A549 (cell line): ENCODE data around the gene ST6GAL1. TPM values are rescaled to one million over a fixed set of nuclear protein-coding genes. Genes with fewer than 3 reads are reported as not detected.

Source experiments
- ATAC-seq, 2 experiments: fragments of 200-7000 bp in 1 of 2; fragments of >200 bp in 1 of 2; cut with Nextera tagmentation in 1 of 2; cut with Tn5 transposase in 1 of 2; 3 replicates each; pipeline versions ENCODE4 v1.8.0 to v1.9.1; 2018 to 2020; ENCODE audit warnings: mild to moderate bottlenecking in 1 of 2, moderate library complexity in 1 of 2
- CTCF ChIA-PET: fragments of 300-600 bp; sonication (Branson Sonifier 250); formaldehyde crosslinking; extraction: SDS; loops from one replicate; lab custom pipeline; 2021; ENCODE audit warnings: antibody characterized with exemption, inconsistent platforms; lab: Yijun Ruan, JAX
- POLR2A ChIA-PET: fragments of 350-600 bp; formaldehyde crosslinking; extraction: SDS; loops from one replicate; lab custom pipeline; 2021; ENCODE audit warnings: antibody characterized with exemption, inconsistent platforms; lab: Yijun Ruan, JAX
- DNase-seq, 2 experiments: peaks; one replicate each; pipeline versions ENCODE4 v3.0.0 to v3.0.0-alpha.2; 2011 to 2016; ENCODE audit warnings: low read depth in 1 of 2, low spot score in 1 of 2
- FAIRE-seq: peaks from 2 replicates; lab custom pipeline; 2011; peaks lifted over from hg19 to GRCh38; lab: Jason Lieb, UNC
- H3K27ac ChIP-seq, 2 experiments: fragments of >200 bp; sonication (Bioruptor Twin); formaldehyde crosslinking; 3 replicates each; pipeline ENCODE4 v1.5.1; 2016 to 2017
- H3K4me1 ChIP-seq: fragments of >200 bp; sonication (Bioruptor Twin); formaldehyde crosslinking; 3 replicates; pipeline ENCODE4 v1.6.1; 2016
- H3K4me2 ChIP-seq: fragments of >200 bp; sonication (Bioruptor Twin); formaldehyde crosslinking; 3 replicates; pipeline ENCODE4 v1.6.1; 2016
- H3K4me3 ChIP-seq: fragments of >200 bp; sonication (Bioruptor Twin); formaldehyde crosslinking; 3 replicates; pipeline ENCODE4 v1.5.1; 2016
- H3K9me3 ChIP-seq: fragments of >200 bp; sonication (Bioruptor Twin); formaldehyde crosslinking; 3 replicates; pipeline ENCODE4 v1.6.1; 2016
- CBX2 ChIP-seq: fragments of 200-600 bp; sonication (generic); IDR thresholded peaks from 2 replicates; pipeline ENCODE4 v1.6.1; 2016; ENCODE audit warnings: low read depth, mild to moderate bottlenecking, borderline replicate concordance
- CBX8 ChIP-seq: fragments of 200-600 bp; sonication (generic); IDR thresholded peaks from 2 replicates; pipeline ENCODE4 v1.6.1; 2016
- CEBPB ChIP-seq, 2 experiments: fragments of >200 bp in 1 of 2; sonication (Bioruptor Twin) in 1 of 2; formaldehyde crosslinking in 1 of 2; IDR thresholded peaks; 2 replicates each; pipeline ENCODE4 v1.6.1; 2012 to 2016
- CHD4 ChIP-seq: fragments of 200-600 bp; sonication (generic); IDR thresholded peaks from 2 replicates; pipeline ENCODE4 v1.6.1; 2016; ENCODE audit warnings: antibody characterized with exemption, mild to moderate bottlenecking, borderline replicate concordance
- EHF ChIP-seq: fragments of 250-450 bp; sonication (Bioruptor Pico); IDR thresholded peaks from 2 replicates; pipeline ENCODE4 v1.5.0; 2020; ENCODE audit warnings: mild to moderate bottlenecking
- ESRRA ChIP-seq: fragments of 150-350 bp; IDR thresholded peaks from 2 replicates; pipeline ENCODE4 v1.6.1; 2014; ENCODE audit warnings: mild to moderate bottlenecking, low read length, borderline replicate concordance
- GATA3 ChIP-seq: IDR thresholded peaks from 2 replicates; pipeline ENCODE4 v1.6.1; 2012; ENCODE audit warnings: borderline replicate concordance
- HOXA7 ChIP-seq: fragments of 250-450 bp; sonication (Bioruptor Pico); IDR thresholded peaks from 2 replicates; pipeline ENCODE4 v1.5.0; 2020; ENCODE audit warnings: mild to moderate bottlenecking, moderate library complexity
- HOXB5 ChIP-seq: fragments of 250-450 bp; sonication (Bioruptor Pico); IDR thresholded peaks from 2 replicates; pipeline ENCODE4 v1.5.0; 2020; ENCODE audit warnings: mild to moderate bottlenecking, moderate library complexity
- JUNB ChIP-seq: fragments of >200 bp; sonication (Bioruptor Twin); formaldehyde crosslinking; IDR thresholded peaks from 2 replicates; pipeline ENCODE4 v1.6.1; 2016
- KDM5A ChIP-seq: fragments of 200-600 bp; sonication (generic); IDR thresholded peaks from 2 replicates; pipeline ENCODE4 v1.6.1; 2016; ENCODE audit warnings: antibody characterized with exemption, mild to moderate bottlenecking
- MAZ ChIP-seq: fragments of 150-350 bp; IDR thresholded peaks from 2 replicates; pipeline ENCODE4 v1.6.1; 2014; ENCODE audit warnings: antibody characterized with exemption, low read depth, low read length, borderline replicate concordance
- NFE2L2 ChIP-seq: fragments of 150-350 bp; conservative IDR thresholded peaks from 2 replicates; pipeline ENCODE4 v1.6.1; 2014; ENCODE audit warnings: low read length
- NPAS2 ChIP-seq: fragments of 250-450 bp; sonication (Bioruptor Pico); IDR thresholded peaks from 2 replicates; pipeline ENCODE4 v1.8.0; 2022; ENCODE audit warnings: mild to moderate bottlenecking, moderate library complexity, borderline replicate concordance
- NR3C1 ChIP-seq: fragments of >200 bp; sonication (Bioruptor Twin); formaldehyde crosslinking; IDR thresholded peaks from 3 replicates; pipeline ENCODE4 v1.6.1; 2017
- POLR2AphosphoS2 ChIP-seq: conservative IDR thresholded peaks from 2 replicates; pipeline ENCODE4 v1.6.1; 2012; ENCODE audit warnings: low read length, improper control_type of control experiment, inconsistent platforms
- RAD21 ChIP-seq, 2 experiments: fragments of >200 bp in 1 of 2; sonication (Bioruptor Twin) in 1 of 2; formaldehyde crosslinking in 1 of 2; IDR thresholded peaks in 1 of 2; conservative IDR thresholded peaks in 1 of 2; 2 replicates in 1 of 2; 3 replicates in 1 of 2; pipeline ENCODE4 v1.6.1; 2012 to 2018; ENCODE audit warnings: inconsistent platforms in 1 of 2
- RCOR1 ChIP-seq: fragments of 150-350 bp; IDR thresholded peaks from 2 replicates; pipeline ENCODE4 v1.6.1; 2014; ENCODE audit warnings: antibody characterized with exemption, low read length, low read depth
- RFX5 ChIP-seq: fragments of 450-650 bp; IDR thresholded peaks from 2 replicates; pipeline ENCODE4 v1.7.1; 2014; ENCODE audit warnings: antibody characterized with exemption, mild to moderate bottlenecking, moderate library complexity
- SREBF2 ChIP-seq: fragments of 450-650 bp; IDR thresholded peaks from 2 replicates; pipeline ENCODE4 v1.6.1; 2014; ENCODE audit warnings: mild to moderate bottlenecking, moderate library complexity
- TFCP2L1 ChIP-seq: fragments of 250-450 bp; sonication (Bioruptor Pico); IDR thresholded peaks from 2 replicates; pipeline ENCODE4 v1.5.0; 2021; ENCODE audit warnings: mild to moderate bottlenecking
- TP53 ChIP-seq: fragments of 250-450 bp; sonication (Bioruptor Pico); IDR thresholded peaks from 2 replicates; pipeline ENCODE4 v1.5.0; 2021; ENCODE audit warnings: mild to moderate bottlenecking, moderate library complexity
- ZC3H11A ChIP-seq: fragments of 450-650 bp; IDR thresholded peaks from 2 replicates; pipeline ENCODE4 v1.6.1; 2014; ENCODE audit warnings: antibody characterized with exemption, mild to moderate bottlenecking
- ZNF302 ChIP-seq: fragments of 250-450 bp; sonication (Bioruptor Pico); IDR thresholded peaks from 2 replicates; pipeline ENCODE4 v1.9.0; 2021; ENCODE audit warnings: inconsistent platforms, mild to moderate bottlenecking, moderate library complexity
- WGBS: methylation state at CpG from one replicate; pipeline ENCODE4 v1.1.6; 2017; ENCODE audit errors: missing lambda C conversion rate; 5-methylcytosine and 5-hydroxymethylcytosine counted together
- polyA plus RNA-seq, 4 experiments: library from polyadenylated mRNA; depleted of rRNA in 3 of 4; stranded (reverse); fragments of >200 nt; fragmentation: RNase III in 1 of 4; extraction: RNeasy Plus Mini Kit Qiagen cat#74134 plus additional on column Dnase treatment in 1 of 4; gene quantifications; 2 replicates in 3 of 4; 3 replicates in 1 of 4; pipeline ENCODE4 v1.2.3, GENCODE V29; 2011 to 2017
- TF ChIP-seq, protein P1 (sequence below): fragments of 250-450 bp; sonication (Bioruptor Pico); IDR thresholded peaks from 2 replicates; pipeline ENCODE4 v1.5.0; 2020; ENCODE audit warnings: low read depth, mild to moderate bottlenecking, moderate library complexity
- TF ChIP-seq, protein P2 (sequence below): fragments of >200 bp; sonication (Bioruptor Twin); formaldehyde crosslinking; IDR thresholded peaks from 3 replicates; pipeline ENCODE4 v1.5.1; 2016
- TF ChIP-seq, protein P3 (sequence below): IDR thresholded peaks from 2 replicates; pipeline ENCODE4 v1.6.1; 2012
- TF ChIP-seq, protein P4 (sequence below): fragments of 200-600 bp; sonication (generic); IDR thresholded peaks from 2 replicates; pipeline ENCODE4 v1.6.1; 2016; ENCODE audit warnings: antibody characterized with exemption, mild to moderate bottlenecking, moderate library complexity
- TF ChIP-seq, protein P5 (sequence below): IDR thresholded peaks from 2 replicates; pipeline ENCODE4 v1.6.1; 2012; ENCODE audit warnings: low read depth, borderline replicate concordance

ST6GAL1 gene
- polyA plus RNA-seq, 2 of the 4 experiments (the other 2 are of a cell fraction), result 3.9 to 6.5 TPM

DNA sequence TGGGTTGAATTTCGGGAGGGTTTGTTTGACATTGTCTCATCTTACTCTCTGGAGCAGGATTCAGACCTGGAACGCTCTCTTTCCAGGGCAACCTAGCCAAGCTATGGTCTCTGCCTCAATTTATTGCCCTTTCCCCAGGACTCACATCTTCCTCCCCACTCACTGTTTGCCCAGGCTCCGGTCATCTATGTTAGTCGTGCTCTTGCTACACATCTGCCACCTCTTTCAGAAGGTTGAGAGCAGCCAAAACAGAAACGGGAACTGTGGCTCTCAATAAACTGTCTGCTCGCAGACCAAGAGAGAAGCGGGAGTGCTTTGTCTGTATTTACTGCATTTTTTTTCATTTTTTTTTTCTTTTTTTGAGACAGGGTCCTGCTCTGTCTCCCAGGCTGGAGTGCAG is 81.6 kb downstream of the ST6GAL1 start:
- TF ChIP-seq, protein P1, sequence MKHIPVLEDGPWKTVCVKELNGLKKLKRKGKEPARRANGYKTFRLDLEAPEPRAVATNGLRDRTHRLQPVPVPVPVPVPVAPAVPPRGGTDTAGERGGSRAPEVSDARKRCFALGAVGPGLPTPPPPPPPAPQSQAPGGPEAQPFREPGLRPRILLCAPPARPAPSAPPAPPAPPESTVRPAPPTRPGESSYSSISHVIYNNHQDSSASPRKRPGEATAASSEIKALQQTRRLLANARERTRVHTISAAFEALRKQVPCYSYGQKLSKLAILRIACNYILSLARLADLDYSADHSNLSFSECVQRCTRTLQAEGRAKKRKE, result no peak
- TF ChIP-seq NR3C1 (no peak), ZNF302 (no peak), TP53 (CRISPR knock-in tag) (no peak), EHF (CRISPR knock-in tag) (no peak), RCOR1 (no peak), HOXA7 (CRISPR knock-in tag) (no peak), KDM5A (no peak), ZC3H11A (no peak), GATA3 (no peak), CBX8 (no peak), MAZ (no peak), RAD21 (conservative IDR thresholded peaks at IDR 0.05 in 1 of 2, IDR thresholded peaks at IDR 0.05 in 1 of 2) (no peak), CBX2 (no peak), NFE2L2 (no peak), CHD4 (no peak), JUNB (no peak), SREBF2 (no peak)
- TF ChIP-seq, protein P2, sequence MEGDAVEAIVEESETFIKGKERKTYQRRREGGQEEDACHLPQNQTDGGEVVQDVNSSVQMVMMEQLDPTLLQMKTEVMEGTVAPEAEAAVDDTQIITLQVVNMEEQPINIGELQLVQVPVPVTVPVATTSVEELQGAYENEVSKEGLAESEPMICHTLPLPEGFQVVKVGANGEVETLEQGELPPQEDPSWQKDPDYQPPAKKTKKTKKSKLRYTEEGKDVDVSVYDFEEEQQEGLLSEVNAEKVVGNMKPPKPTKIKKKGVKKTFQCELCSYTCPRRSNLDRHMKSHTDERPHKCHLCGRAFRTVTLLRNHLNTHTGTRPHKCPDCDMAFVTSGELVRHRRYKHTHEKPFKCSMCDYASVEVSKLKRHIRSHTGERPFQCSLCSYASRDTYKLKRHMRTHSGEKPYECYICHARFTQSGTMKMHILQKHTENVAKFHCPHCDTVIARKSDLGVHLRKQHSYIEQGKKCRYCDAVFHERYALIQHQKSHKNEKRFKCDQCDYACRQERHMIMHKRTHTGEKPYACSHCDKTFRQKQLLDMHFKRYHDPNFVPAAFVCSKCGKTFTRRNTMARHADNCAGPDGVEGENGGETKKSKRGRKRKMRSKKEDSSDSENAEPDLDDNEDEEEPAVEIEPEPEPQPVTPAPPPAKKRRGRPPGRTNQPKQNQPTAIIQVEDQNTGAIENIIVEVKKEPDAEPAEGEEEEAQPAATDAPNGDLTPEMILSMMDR, result no peak
- TF ChIP-seq, protein P3, sequence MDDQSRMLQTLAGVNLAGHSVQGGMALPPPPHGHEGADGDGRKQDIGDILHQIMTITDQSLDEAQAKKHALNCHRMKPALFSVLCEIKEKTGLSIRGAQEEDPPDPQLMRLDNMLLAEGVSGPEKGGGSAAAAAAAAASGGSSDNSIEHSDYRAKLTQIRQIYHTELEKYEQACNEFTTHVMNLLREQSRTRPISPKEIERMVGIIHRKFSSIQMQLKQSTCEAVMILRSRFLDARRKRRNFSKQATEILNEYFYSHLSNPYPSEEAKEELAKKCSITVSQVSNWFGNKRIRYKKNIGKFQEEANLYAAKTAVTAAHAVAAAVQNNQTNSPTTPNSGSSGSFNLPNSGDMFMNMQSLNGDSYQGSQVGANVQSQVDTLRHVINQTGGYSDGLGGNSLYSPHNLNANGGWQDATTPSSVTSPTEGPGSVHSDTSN, result no peak
- H3K4me2 ChIP-seq, result no peak overlapping the region
- ChIA-PET CTCF (no interaction called here), POLR2A (no interaction called here)
- H3K27ac ChIP-seq, result no peak overlapping the region
- no peak for ATAC-seq
- no peak overlapping the region for H3K4me3 ChIP-seq
- FAIRE-seq, result no peak
- H3K9me3 ChIP-seq, result no peaks in the 10 kb centered on the region
- no peak for DNase-seq
- WGBS, result 89% methylated on average over 7 of the region's 7 CpGs
- H3K4me1 ChIP-seq, result no peaks in the 10 kb centered on the region

DNA sequence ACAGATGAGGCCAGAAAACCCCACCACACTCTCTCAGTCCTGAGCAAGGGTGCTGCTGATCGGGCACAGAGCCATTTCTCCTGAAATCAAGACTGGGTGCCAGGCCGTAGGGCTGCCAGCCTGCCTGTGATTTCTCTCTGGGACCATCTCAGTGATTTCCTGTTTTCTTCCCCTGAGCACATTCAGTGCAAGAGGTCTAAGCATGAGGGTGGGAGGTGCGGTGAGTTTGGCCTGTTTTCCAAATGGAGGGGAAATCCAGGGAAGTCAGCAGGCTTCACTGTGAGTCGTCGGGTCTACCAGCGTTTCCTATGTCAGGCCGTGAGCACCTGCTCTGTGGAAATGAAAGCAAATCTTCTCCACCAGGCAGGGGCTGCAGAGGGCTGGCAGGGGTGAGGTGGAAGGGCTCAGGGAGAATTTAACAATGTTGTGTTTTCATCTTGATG is 82.3 kb downstream of the ST6GAL1 start:
- H3K4me1 ChIP-seq, result no peaks in the 10 kb centered on the region
- H3K9me3 ChIP-seq, result no peaks in the 10 kb centered on the region
- no peak overlapping the region for H3K4me2 ChIP-seq
- no peak for FAIRE-seq
- no peak for TF ChIP-seq POLR2AphosphoS2
- TF ChIP-seq SREBF2, result no peak
- no peak for TF ChIP-seq ESRRA
- TF ChIP-seq NPAS2 (CRISPR knock-in tag), result no peak
- TF ChIP-seq, all 56 proteins: peak for 0
- ATAC-seq (no peak), DNase-seq (no peak)
- POLR2A ChIA-PET, result no interaction called here
- H3K4me3 ChIP-seq, result no peak overlapping the region
- WGBS, result 64% methylated on average over 6 of the region's 7 CpGs
- H3K27ac ChIP-seq, result no peak overlapping the region
- CTCF ChIA-PET, result no interaction called here

DNA sequence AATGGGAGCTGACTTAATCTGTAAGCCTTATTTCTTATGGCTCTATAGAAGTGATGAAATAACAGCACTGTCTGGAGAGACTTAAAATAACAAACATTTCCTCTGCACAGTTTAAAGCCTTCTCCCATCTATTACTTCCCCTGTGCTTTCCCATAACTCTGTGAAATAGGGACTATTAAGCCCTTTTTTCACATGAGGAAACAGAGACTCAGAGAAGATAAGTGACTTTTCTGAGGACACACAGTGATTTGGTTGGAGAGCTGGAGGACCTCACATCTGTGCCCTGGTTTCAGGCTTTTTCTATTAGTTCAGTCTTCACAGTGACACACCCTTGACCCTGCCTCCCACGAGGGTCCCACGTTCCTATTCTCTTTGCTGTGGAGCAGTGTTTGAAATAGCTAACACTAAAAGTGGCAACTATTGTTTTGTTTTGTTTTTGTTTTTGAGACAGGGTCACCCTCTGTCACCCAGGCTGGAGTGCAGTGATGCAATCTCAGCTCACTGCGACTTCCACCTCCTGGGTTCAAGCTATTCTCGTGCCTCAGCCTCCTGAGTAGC is 82.9 kb downstream of the ST6GAL1 start:
- ATAC-seq, result no peak
- POLR2A ChIA-PET, result no interaction called here
- Histone ChIP-seq H3K4me2 (no peak overlapping the region), H3K4me3 (no peak overlapping the region), H3K4me1 (no peaks in the 10 kb centered on the region), H3K27ac (no peak overlapping the region), H3K9me3 (no peaks in the 10 kb centered on the region)
- CTCF ChIA-PET, result no interaction called here
- FAIRE-seq, result no peak
- 66% methylated on average over 4 of the region's 4 CpGs for whole genome bisulfite sequencing
- no peak for DNase-seq
- TF ChIP-seq, protein P4, sequence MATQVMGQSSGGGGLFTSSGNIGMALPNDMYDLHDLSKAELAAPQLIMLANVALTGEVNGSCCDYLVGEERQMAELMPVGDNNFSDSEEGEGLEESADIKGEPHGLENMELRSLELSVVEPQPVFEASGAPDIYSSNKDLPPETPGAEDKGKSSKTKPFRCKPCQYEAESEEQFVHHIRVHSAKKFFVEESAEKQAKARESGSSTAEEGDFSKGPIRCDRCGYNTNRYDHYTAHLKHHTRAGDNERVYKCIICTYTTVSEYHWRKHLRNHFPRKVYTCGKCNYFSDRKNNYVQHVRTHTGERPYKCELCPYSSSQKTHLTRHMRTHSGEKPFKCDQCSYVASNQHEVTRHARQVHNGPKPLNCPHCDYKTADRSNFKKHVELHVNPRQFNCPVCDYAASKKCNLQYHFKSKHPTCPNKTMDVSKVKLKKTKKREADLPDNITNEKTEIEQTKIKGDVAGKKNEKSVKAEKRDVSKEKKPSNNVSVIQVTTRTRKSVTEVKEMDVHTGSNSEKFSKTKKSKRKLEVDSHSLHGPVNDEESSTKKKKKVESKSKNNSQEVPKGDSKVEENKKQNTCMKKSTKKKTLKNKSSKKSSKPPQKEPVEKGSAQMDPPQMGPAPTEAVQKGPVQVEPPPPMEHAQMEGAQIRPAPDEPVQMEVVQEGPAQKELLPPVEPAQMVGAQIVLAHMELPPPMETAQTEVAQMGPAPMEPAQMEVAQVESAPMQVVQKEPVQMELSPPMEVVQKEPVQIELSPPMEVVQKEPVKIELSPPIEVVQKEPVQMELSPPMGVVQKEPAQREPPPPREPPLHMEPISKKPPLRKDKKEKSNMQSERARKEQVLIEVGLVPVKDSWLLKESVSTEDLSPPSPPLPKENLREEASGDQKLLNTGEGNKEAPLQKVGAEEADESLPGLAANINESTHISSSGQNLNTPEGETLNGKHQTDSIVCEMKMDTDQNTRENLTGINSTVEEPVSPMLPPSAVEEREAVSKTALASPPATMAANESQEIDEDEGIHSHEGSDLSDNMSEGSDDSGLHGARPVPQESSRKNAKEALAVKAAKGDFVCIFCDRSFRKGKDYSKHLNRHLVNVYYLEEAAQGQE, result no peak
- TF ChIP-seq TFCP2L1 (no peak), MAZ (no peak), RFX5 (no peak), NFE2L2 (no peak), HOXB5 (no peak), JUNB (no peak), GATA3 (no peak), CBX2 (no peak), CEBPB (IDR thresholded peaks at IDR 0.05) (no peak)
- TF ChIP-seq, protein P5, sequence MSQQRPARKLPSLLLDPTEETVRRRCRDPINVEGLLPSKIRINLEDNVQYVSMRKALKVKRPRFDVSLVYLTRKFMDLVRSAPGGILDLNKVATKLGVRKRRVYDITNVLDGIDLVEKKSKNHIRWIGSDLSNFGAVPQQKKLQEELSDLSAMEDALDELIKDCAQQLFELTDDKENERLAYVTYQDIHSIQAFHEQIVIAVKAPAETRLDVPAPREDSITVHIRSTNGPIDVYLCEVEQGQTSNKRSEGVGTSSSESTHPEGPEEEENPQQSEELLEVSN, result no peak
